RPMI7951 (cell line): Measurements from ENCODE around the gene SRSF9. TPM values are rescaled to one million over a fixed set of nuclear protein-coding genes. Genes with fewer than 3 reads are reported as not detected.
A peak's percentile ranks its signal among the peaks of the same experiment; 100 is the strongest.
"Not testable (repeated sequence)": the region's sequence is repeated elsewhere in the genome, so short reads cannot be mapped to it uniquely, and the experiment has no call there.

ENCODE experiments used
- DNase-seq: peaks from one replicate; pipeline ENCODE4 v3.0.0-alpha.2; 2012; ENCODE audit warnings: low read depth
- total RNA-seq: library from RNA; depleted of rRNA; stranded (reverse); fragments of >200 nt; shearing (Covaris generic); gene quantifications from 2 replicates; pipeline ENCODE4 v1.2.3, GENCODE V29; 2014; rRNA removed

The SRSF9 gene, protein sequence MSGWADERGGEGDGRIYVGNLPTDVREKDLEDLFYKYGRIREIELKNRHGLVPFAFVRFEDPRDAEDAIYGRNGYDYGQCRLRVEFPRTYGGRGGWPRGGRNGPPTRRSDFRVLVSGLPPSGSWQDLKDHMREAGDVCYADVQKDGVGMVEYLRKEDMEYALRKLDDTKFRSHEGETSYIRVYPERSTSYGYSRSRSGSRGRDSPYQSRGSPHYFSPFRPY
- total RNA-seq: 172 and 194 TPM in 2 replicates

- DNase-seq: peak; percentile 92
Measured at GRCh38 chr12:120469450-120470149, at the start of gene SRSF9. Gene SRSF9 (minus strand): TSS chr12:120469748. CDS start chr12:120469609, 139 bp downstream.

DNA sequence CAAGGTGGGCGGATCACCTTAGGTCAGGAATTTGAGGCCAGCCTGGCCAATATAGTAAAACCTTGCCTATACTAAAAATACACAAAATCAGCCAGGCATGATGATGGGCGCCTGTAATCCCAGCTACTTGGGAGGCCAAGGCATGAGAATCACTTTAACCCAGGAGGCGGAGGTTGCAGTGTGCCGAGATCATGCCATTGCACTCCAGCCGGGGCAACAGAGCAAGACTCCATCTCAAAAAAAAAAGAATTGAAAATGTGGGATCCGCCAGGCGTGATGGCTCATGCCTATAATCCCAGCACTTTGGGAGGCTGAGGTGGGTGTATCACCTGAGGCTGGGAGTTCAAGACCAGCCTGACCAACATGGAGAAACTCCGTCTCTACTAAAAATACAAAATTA, 49.8 kb upstream of the SRSF9 start:
- not testable (repeated sequence) for DNase-seq

GRCh38 chr12:120515496-120515895, 45.9 kb upstream of the SRSF9 start:
- DNase-seq: no peak

DNA sequence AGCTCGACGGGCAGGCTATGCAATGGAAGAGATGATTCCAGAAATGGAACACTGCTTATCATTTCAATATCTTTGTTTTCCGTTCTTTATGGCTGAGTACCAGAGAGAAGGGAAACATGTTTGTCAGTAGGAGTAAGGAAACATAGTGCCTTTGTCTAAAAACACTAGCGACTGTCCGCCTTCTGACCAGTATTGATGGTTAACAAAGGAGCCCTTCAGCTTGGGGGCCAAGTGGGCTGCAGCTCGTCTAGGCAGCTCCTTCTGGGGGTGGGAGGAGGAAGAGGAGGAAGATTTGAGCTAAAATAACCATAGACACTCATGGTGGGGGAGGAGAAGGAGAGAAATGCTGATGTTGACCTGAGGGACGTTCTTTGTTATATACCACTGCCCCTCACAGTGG, 44.5 kb upstream of the SRSF9 start:
- no peak for DNase-seq

- DNase-seq: no peak
Measured at GRCh38 chr12:120508537-120508936, 39.0 kb upstream of the SRSF9 start.

- no peak for DNase-seq
Measured at GRCh38 chr12:120504587-120504986, 35.0 kb upstream of the SRSF9 start.

DNA sequence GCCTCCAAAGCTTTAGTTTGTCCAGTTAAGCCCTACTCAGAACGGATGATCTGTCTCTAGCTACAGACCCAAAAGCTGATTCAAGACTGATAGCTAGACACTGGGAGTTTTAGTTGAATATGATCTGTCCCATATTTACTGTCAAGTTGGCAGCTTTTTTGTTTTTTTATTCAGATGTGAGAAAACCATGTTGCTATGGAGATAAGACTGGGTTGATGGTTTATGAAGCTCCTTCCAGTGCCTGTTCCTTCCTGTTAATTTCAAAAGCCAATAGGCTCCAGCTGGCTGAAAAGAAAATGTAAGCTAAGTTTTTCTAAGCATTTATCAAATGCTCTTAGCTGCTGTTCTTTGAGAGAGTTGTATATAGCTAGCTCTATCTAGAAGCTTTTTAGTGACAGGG, 31.0 kb upstream of the SRSF9 start:
- no peak for DNase-seq

GRCh38 chr12:120498870-120499515, 29.4 kb upstream of the SRSF9 start:
- DNase-seq: no peak

GRCh38 chr12:120497524-120498150, 28.1 kb upstream of the SRSF9 start:
- DNase-seq: no peak

GRCh38 chr12:120496413-120497340, 27.1 kb upstream of the SRSF9 start:
- DNase-seq: peak; percentile 59

- DNase-seq: peak; percentile 92
Measured at GRCh38 chr12:120495731-120496412, 26.3 kb upstream of the SRSF9 start, which contains the start of gene DYNLL1. Gene DYNLL1 (plus strand): TSS chr12:120496113. CDS start chr12:120496422, 309 bp downstream.

GRCh38 chr12:120495186-120495730, 25.7 kb upstream of the SRSF9 start:
- no peak for DNase-seq

DNA sequence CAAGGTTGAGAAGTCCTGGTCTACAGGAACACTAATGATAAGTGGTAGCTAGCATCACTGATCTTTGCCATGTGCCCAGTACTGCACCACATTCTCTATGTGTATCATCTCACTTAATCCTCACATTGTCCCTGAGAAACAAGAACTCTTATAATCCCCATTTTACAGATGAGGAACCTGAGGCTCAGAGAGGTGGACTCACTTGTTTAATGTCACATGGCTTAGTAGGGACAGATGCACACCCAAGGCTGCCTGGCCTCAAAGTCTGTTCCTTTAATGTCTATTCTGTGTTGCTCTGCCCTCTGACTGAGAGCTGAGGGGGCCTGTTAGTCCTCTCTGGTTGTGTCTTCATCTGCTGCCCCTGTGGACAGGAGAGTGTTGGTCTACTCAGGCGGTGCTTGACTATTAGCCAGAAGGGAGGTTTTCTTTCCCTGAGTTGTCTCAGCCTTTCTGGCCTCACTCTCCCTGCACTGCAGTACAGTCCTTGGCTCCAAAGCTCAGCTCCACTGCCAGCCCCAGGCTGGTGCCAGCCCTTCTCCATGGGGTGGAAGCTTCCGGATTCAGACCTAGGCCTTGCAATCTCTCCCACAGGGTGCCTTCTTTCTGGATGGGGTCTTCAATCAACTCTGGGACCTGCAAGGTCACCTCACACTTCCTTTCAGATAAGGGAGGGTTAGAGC, 21.4 kb upstream of the SRSF9 start:
- DNase-seq: no peak

DNA sequence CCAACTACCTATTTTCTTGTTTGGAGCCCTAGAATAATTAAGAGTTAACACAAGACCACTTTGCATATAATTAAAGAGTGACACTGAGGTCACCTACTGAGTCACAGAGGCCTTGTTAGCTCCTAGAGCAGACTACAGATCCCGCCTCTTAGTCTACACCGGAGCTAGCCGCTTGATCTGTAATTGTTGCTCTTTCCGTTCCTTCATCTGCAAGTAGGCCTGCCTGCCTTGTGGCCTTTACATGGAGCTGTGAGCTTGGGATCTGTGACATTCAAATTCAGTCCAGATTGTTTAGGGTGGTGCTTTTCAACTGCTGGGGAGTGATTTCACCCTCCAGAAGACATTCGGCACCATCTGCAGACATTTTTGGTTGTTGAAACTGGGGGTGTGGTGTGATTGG, 20.8 kb upstream of the SRSF9 start:
- DNase-seq: no peak

DNA sequence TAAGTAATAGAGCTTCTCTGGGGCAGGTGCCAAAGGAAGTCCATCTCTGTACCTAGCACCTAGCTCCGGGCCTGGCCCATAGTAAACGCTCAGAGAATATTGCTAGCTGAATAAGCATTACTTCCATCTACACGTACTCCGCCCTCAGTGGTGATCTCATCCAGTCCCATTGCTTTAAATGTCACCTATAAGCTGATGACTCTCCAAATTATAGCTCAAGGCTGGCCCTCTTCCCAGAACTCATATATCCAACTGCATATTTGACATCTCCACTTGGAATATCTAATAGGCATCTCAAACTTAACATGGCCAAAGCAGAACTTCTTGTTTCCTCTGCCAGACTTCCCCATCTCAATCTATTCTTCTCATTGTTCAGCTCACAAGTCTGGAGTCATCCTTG, 19.5 kb upstream of the SRSF9 start:
- DNase-seq: no peak

- DNase-seq: no peak
Measured at GRCh38 chr12:120488057-120488640, 18.6 kb upstream of the SRSF9 start.

DNA sequence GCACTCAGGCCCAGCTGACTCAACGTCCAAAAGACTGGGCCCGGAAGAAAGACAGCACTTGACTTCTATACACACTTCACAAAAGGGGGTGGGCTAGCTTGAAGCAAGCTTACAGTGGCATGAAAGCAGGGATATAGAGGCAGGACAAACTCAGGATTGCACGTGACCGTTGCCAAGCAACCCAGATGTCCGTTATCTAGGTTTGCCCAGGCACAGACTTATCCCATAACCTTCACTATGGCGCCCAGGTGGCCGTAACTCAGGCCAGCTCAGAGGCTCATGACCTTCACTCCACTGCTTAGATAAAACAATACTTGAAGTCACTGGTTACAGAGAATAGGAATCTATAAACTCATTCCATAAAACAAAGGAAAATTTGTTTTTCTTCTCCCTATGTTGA, 18.0 kb upstream of the SRSF9 start:
- DNase-seq: not testable (repeated sequence)

GRCh38 chr12:120485961-120486881, 16.7 kb upstream of the SRSF9 start:
- no peak for DNase-seq
